IPS-15b (cell line): Measurements from ENCODE around the gene SUOX.

ENCODE experiments used
- H3K27me3 ChIP-seq: one replicate; pipeline ENCODE4 v1.6.1; 2013; ENCODE audit warnings: low read length; ENCODE audit not compliant: control insufficient read depth, insufficient read depth
- H3K36me3 ChIP-seq: one replicate; pipeline ENCODE4 v1.6.1; 2013; ENCODE audit warnings: low read length; ENCODE audit not compliant: control insufficient read depth, insufficient read depth
- H3K4me1 ChIP-seq: one replicate; pipeline ENCODE4 v1.6.1; 2013; ENCODE audit warnings: mild to moderate bottlenecking, low read length; ENCODE audit not compliant: control insufficient read depth, insufficient read depth
- H3K4me3 ChIP-seq: one replicate; pipeline ENCODE4 v1.5.1; 2013; ENCODE audit warnings: low read depth, low read length
- H3K9ac ChIP-seq: one replicate; pipeline ENCODE4 v1.6.1; 2013; ENCODE audit warnings: low read depth, mild to moderate bottlenecking, low read length
- H3K9me3 ChIP-seq: one replicate; pipeline ENCODE4 v1.6.1; 2013; ENCODE audit warnings: mild to moderate bottlenecking, low read length; ENCODE audit not compliant: control insufficient read depth, insufficient read depth

The SUOX gene

GRCh38 chr12:56046027-56046780 is 49.1 kb downstream of the SUOX start:
- Histone ChIP-seq H3K4me1 (no peaks in the 10 kb centered on the region), H3K4me3 (no peak overlapping the region), H3K27me3 (no peaks in the 10 kb centered on the region), H3K9me3 (no peaks in the 10 kb centered on the region), H3K36me3 (peaks cover 7% of the 10 kb centered on the region), H3K9ac (no peak overlapping the region)

DNA sequence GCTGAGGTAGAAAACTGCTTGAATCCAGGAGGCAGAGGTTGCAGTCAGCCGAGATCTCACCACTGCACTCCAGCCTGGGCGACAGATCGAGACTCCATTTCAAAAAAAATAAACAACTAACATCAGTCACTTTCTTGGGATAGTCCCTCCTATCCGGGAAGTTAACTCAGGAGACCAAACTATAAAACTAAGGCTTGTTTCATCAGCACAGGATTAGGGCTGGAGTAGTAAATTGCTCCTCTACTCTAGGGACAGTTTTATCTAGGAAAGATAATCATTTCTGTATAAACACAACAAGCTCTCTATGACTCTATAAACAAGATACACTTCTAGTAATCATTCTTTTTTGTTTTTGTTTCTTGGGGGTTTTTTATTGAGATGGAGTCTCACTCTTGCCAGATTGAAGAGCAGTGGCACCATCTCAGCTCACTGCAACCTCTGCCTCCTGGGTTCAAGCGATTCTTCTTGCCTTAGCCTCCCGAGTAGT is 56.4 kb downstream of the SUOX start:
- Histone ChIP-seq H3K36me3 (no peaks in the 10 kb centered on the region), H3K9ac (no peak overlapping the region), H3K9me3 (no peaks in the 10 kb centered on the region), H3K27me3 (no peaks in the 10 kb centered on the region), H3K4me3 (no peak overlapping the region), H3K4me1 (no peaks in the 10 kb centered on the region)
